ENCODE results near the gene SIPA1. TPM values are rescaled to one million over a fixed set of nuclear protein-coding genes. Genes with fewer than 3 reads are reported as not detected.
A peak's percentile ranks its signal among the peaks of the same experiment; 100 is the strongest.

SIPA1 gene
- total and polyA plus RNA-seq, 8 donors = 40.5 to 107 (median 47.8) TPM

GRCh38 chr11:65590240-65590738 lies 47.6 kb upstream of the SIPA1 start:
- H3K4me1 ChIP-seq = peaks cover 12 to 76% of the 10 kb centered on the region in 2 donors
- ATAC-seq = no peak

GRCh38 chr11:65591939-65592857 lies 45.7 kb upstream of the SIPA1 start:
- intact Hi-C loops (cut with DNase I) = loop anchor here in 1 of 2 donors (10.0 kb wide), 1 partner anchor 47 kb away; no protein-coding TSS in a partner anchor
- peaks cover 14 to 61% of the 10 kb centered on the region in 2 donors for H3K4me1 ChIP-seq
- no peak for DNase-seq
- H3K36me3 ChIP-seq = peaks cover 0 to 69% of the 10 kb centered on the region in 2 donors
- no peaks in the 10 kb centered on the region for H3K27me3 ChIP-seq
- ATAC-seq = peak; percentile 49
- H3K4me3 ChIP-seq = peak overlapping the region in 1 of 2 donors; percentile 9
- no peak for TF ChIP-seq CTCF (IDR thresholded peaks at IDR 0.05)
- H3K27ac ChIP-seq = peak overlapping the region; percentile 53 to 69
- H3K9me3 ChIP-seq = no peaks in the 10 kb centered on the region

More at GRCh38 chr11:65590240-65590738, 47.6 kb upstream of the SIPA1 start:
- peak overlapping the region in 1 of 2 donors; percentile 41 for H3K27ac ChIP-seq
- no peak overlapping the region for H3K4me3 ChIP-seq
- intact Hi-C loops (cut with DNase I) = loop anchor here in 1 of 2 donors (10.0 kb wide), 1 partner anchor 45 kb away; no protein-coding TSS in a partner anchor
- TF ChIP-seq CTCF (IDR thresholded peaks at IDR 0.05) = no peak
- peaks cover 0 to 76% of the 10 kb centered on the region in 2 donors for H3K36me3 ChIP-seq
- H3K9me3 ChIP-seq = no peaks in the 10 kb centered on the region
- H3K27me3 ChIP-seq = no peaks in the 10 kb centered on the region
- peak in 1 of 4 donors; percentile 80 for DNase-seq

GRCh38 chr11:65592858-65593517 lies 44.9 kb upstream of the SIPA1 start:
- H3K27ac ChIP-seq = peak overlapping the region in 1 of 2 donors; percentile 69

DNA sequence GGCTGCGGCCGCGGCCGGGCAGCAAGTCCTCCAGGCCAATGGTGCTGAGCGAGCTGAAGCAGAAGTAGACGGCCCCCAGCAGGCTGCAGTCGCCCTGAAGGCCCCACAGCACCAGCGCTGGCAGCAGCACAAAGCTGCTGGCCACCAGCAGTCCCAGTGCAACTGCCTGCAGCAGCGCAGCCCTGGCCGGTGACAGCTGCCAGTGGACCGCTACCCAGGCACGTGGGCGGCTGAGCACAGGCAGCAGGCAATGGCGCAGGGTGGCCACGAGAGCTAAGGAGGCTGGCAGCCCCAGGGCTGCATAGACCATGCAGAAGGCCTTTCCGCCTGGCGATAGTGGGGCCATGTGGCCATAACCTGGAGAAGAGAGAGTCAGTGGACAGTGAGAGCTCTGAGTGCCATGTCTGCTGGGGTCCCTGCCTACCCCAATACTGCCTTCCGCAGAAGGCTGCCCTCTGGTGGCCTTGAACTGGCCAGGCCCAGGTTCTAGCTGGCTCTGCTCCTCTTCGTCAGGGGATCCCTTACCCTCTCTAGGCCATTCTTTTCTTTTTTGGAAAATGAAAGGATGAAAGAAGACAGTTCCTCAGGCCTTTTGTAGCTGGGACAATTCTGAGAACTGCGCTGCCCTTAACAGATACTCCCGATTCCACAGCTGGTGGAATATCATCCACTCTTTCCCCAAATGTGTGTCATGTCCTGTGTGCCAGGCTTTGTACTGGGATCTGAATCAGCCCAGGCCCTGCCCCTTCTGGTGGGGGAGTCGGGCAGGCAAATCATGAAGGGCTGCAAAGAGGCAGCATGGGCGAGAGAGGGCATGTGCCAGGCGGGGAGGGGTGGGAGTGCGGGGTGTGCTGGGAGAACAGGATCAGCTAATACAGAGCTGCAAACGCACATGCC lies 44.1 kb upstream of the SIPA1 start:
- Histone ChIP-seq H3K4me3 (no peak overlapping the region), H3K9me3 (no peaks in the 10 kb centered on the region), H3K27me3 (no peaks in the 10 kb centered on the region), H3K27ac (peak overlapping the region in 1 of 2 donors; percentile 11), H3K4me1 (peaks cover 6 to 46% of the 10 kb centered on the region in 2 donors), H3K36me3 (peaks cover 0 to 78% of the 10 kb centered on the region in 2 donors)
- DNase-seq (no peak), ATAC-seq (peak; percentile 28)
- intact Hi-C loops (cut with DNase I) = loop anchor here in 1 of 2 donors (10.0 kb wide), 1 partner anchor 49 kb away; no protein-coding TSS in a partner anchor
- TF ChIP-seq CTCF (IDR thresholded peaks at IDR 0.05) = peak; percentile 22 to 57

More at GRCh38 chr11:65592858-65593517, 44.9 kb upstream of the SIPA1 start:
- Histone ChIP-seq H3K36me3 (peaks cover 0 to 72% of the 10 kb centered on the region in 2 donors), H3K4me3 (no peak overlapping the region), H3K9me3 (no peaks in the 10 kb centered on the region), H3K27me3 (no peaks in the 10 kb centered on the region), H3K4me1 (peaks cover 9 to 53% of the 10 kb centered on the region in 2 donors)
- TF ChIP-seq CTCF (IDR thresholded peaks at IDR 0.05) = no peak
- ATAC-seq (no peak), DNase-seq (no peak)
- intact Hi-C loops (cut with DNase I) = loop anchor here in 1 of 2 donors (10.0 kb wide), 1 partner anchor 48 kb away; no protein-coding TSS in a partner anchor
